IMR-90 (cell line): ENCODE results near the gene HS3ST5. TPM values are rescaled to one million over a fixed set of nuclear protein-coding genes. Genes with fewer than 3 reads are reported as not detected.

Experiments used
- ATAC-seq: fragments of 200-7000 bp; cut with Tn5 transposase; 2 replicates; pipeline ENCODE4 v1.9.1; 2020; ENCODE audit warnings: low read depth, mild to moderate bottlenecking, moderate library complexity
- BruUV-seq: library from RNA; stranded (reverse); fragments of 400-500 nt; replicated peaks from 2 replicates; lab custom pipeline; 2021; lab: Mats Ljungman, UMichigan
- CTCF ChIA-PET: fragments of 300-600 bp; formaldehyde crosslinking; extraction: SDS; loops from one replicate; lab custom pipeline; 2021; ENCODE audit warnings: antibody characterized with exemption; lab: Yijun Ruan, JAX
- POLR2A ChIA-PET: fragments of 300-600 bp; sonication (Branson Sonifier 250); formaldehyde crosslinking; loops from one replicate; lab custom pipeline; 2022; ENCODE audit warnings: antibody characterized with exemption; ENCODE audit not compliant: unreplicated experiment; lab: Charles Lee
- DNase-seq: peaks from one replicate; pipeline ENCODE4 v3.0.0; 2013
- H2AFZ ChIP-seq: replicated peaks from 2 replicates; pipeline ENCODE3; 2013; ENCODE audit warnings: low read length, mild to moderate bottlenecking; ENCODE audit not compliant: poor library complexity
- H2AK5ac ChIP-seq: 2 replicates; pipeline ENCODE4 v1.6.1; 2013; ENCODE audit warnings: low read depth, low read length, inconsistent platforms
- H2AK9ac ChIP-seq: replicated peaks from 2 replicates; pipeline ENCODE3; 2013; ENCODE audit warnings: mild to moderate bottlenecking, low read depth, low read length, moderate library complexity; ENCODE audit not compliant: poor library complexity
- H2BK120ac ChIP-seq: 2 replicates; pipeline ENCODE4 v1.6.1; 2013; ENCODE audit warnings: low read depth, low read length, inconsistent platforms
- H2BK15ac ChIP-seq: 3 replicates; pipeline ENCODE4 v1.6.1; 2013; ENCODE audit warnings: low read depth, low read length, inconsistent platforms
- H2BK20ac ChIP-seq: 2 replicates; pipeline ENCODE4 v1.6.1; 2013; ENCODE audit warnings: low read depth, mild to moderate bottlenecking, inconsistent platforms, low read length, moderate library complexity
- H2BK5ac ChIP-seq: 2 replicates; pipeline ENCODE4 v1.6.1; 2013; ENCODE audit warnings: mild to moderate bottlenecking, low read depth, low read length, inconsistent platforms; ENCODE audit not compliant: poor library complexity, severe bottlenecking
- H3K14ac ChIP-seq: replicated peaks from 2 replicates; pipeline ENCODE4 v1.6.1; 2013; ENCODE audit warnings: low read depth, low read length, inconsistent platforms
- H3K18ac ChIP-seq: 2 replicates; pipeline ENCODE4 v1.6.1; 2013; ENCODE audit warnings: low read depth, low read length, control low read depth
- H3K23ac ChIP-seq: 2 replicates; pipeline ENCODE4 v1.6.1; 2013; ENCODE audit warnings: low read depth, low read length, inconsistent platforms
- H3K27ac ChIP-seq: 2 replicates; pipeline ENCODE4 v1.5.1; 2013; ENCODE audit warnings: mild to moderate bottlenecking, control low read depth, low read length; ENCODE audit not compliant: insufficient read depth
- H3K27me3 ChIP-seq: 2 replicates; pipeline ENCODE4 v1.6.1; 2013; ENCODE audit warnings: low read length; ENCODE audit not compliant: control insufficient read depth, insufficient read depth
- H3K36me3 ChIP-seq: 2 replicates; pipeline ENCODE4 v1.6.1; 2013; ENCODE audit warnings: low read length, mixed read lengths; ENCODE audit not compliant: control insufficient read depth, insufficient read depth
- H3K4ac ChIP-seq: 2 replicates; pipeline ENCODE4 v1.6.1; 2013; ENCODE audit warnings: low read depth, low read length, inconsistent platforms
- H3K4me1 ChIP-seq: 2 replicates; pipeline ENCODE4 v1.6.1; 2013; ENCODE audit warnings: low read length, mixed read lengths; ENCODE audit not compliant: control insufficient read depth, insufficient read depth
- H3K4me2 ChIP-seq: 2 replicates; pipeline ENCODE4 v1.6.1; 2013; ENCODE audit warnings: low read depth, mild to moderate bottlenecking, control low read depth, low read length, moderate library complexity
- H3K4me3 ChIP-seq: 2 replicates; pipeline ENCODE4 v1.5.1; 2013; ENCODE audit warnings: low read depth, mild to moderate bottlenecking, control low read depth, low read length, moderate library complexity; ENCODE audit not compliant: insufficient read depth
- H3K56ac ChIP-seq: 2 replicates; pipeline ENCODE4 v1.6.1; 2013; ENCODE audit warnings: low read length, inconsistent platforms; ENCODE audit not compliant: insufficient read depth; ENCODE audit errors: extremely low read depth
- H3K79me1 ChIP-seq, 2 experiments: 2 replicates each; pipeline ENCODE4 v1.6.1; 2013; ENCODE audit warnings: low read length in 2 of 2, inconsistent platforms in 1 of 2, low read depth in 1 of 2
- H3K9ac ChIP-seq: 2 replicates; pipeline ENCODE4 v1.6.1; 2013; ENCODE audit warnings: low read depth, low read length, control low read depth
- H3K9me1 ChIP-seq: 2 replicates; pipeline ENCODE4 v1.6.1; 2013; ENCODE audit warnings: low read length, inconsistent platforms; ENCODE audit not compliant: insufficient read depth
- H3K9me3 ChIP-seq: 2 replicates; pipeline ENCODE4 v1.6.1; 2013; ENCODE audit warnings: low read length; ENCODE audit not compliant: control insufficient read depth, insufficient read depth
- H4K20me1 ChIP-seq: 2 replicates; pipeline ENCODE4 v1.6.1; 2013; ENCODE audit warnings: low read length, inconsistent platforms; ENCODE audit not compliant: insufficient read depth
- H4K5ac ChIP-seq: 2 replicates; pipeline ENCODE4 v1.6.1; 2013; ENCODE audit warnings: mild to moderate bottlenecking, low read depth, low read length, control low read depth
- H4K8ac ChIP-seq, 2 experiments: 2 replicates each; pipeline ENCODE4 v1.6.1; 2013; ENCODE audit warnings: low read depth in 2 of 2, low read length in 2 of 2, control low read depth in 1 of 2, inconsistent platforms in 1 of 2
- H4K91ac ChIP-seq: 2 replicates; pipeline ENCODE4 v1.6.1; 2013; ENCODE audit warnings: low read depth, low read length, inconsistent platforms; ENCODE audit not compliant: insufficient read depth
- FOS ChIP-seq: fragments of 150-350 bp; IDR thresholded peaks from 2 replicates; pipeline ENCODE4 v1.6.1; 2016; ENCODE audit warnings: low read depth, low read length
- POLR2A ChIP-seq: IDR thresholded peaks from 2 replicates; pipeline ENCODE4 v1.6.1; 2012; ENCODE audit warnings: mild to moderate bottlenecking, low read depth, low read length
- RCOR1 ChIP-seq: IDR thresholded peaks from 2 replicates; pipeline ENCODE4 v1.6.1; 2012; ENCODE audit warnings: mild to moderate bottlenecking, low read length, improper control_type of control experiment; ENCODE audit not compliant: insufficient replicate concordance
- RFX5 ChIP-seq: IDR thresholded peaks from 2 replicates; pipeline ENCODE4 v1.8.0; 2012; ENCODE audit warnings: low read depth, mild to moderate bottlenecking, low read length, moderate library complexity
- USF2 ChIP-seq: fragments of 150-350 bp; IDR thresholded peaks from 2 replicates; pipeline ENCODE4 v1.6.1; 2017; ENCODE audit warnings: mild to moderate bottlenecking, antibody characterized with exemption, low read length, low read depth
- WGBS, 2 experiments: methylation state at CpG; one replicate each; pipeline versions ENCODE4 v1.1.5 to v1.1.7; 2013; ENCODE audit warnings: missing lambda C conversion rate in 2 of 2; ENCODE audit not compliant: insufficient read length in 1 of 2; ENCODE audit errors: extremely low coverage in 2 of 2; 5-methylcytosine and 5-hydroxymethylcytosine counted together
- dilution Hi-C: fragments of 300-500 bp; cut with HindIII; formaldehyde crosslinking; loops from one replicate; pipeline ENCODE4 v1.14.3; 2018; ENCODE audit warnings: low sequenced_read_pairs; ENCODE audit not compliant: unreplicated experiment
- in situ Hi-C: fragments of 300-500 bp; cut with MboI; formaldehyde crosslinking; loops from 3 replicates; pipeline ENCODE4 v1.14.3; 2019; ENCODE audit warnings: low sequenced_read_pairs, inconsistent platforms, mixed read lengths
- intact Hi-C: fragments of 100-400 bp; cut with micrococcal nuclease; formaldehyde crosslinking; loops from 2 replicates; pipeline ENCODE4 v1.10.0; 2022
- polyA plus RNA-seq, 3 experiments: library from polyadenylated mRNA; depleted of rRNA; stranded (reverse); fragments of >200 nt; gene quantifications; 2 replicates each; pipeline ENCODE4 v1.2.3, GENCODE V29; 2012; ENCODE audit warnings: low replicate concordance in 1 of 3
- total RNA-seq: library from RNA; depleted of rRNA; stranded (reverse); fragments of >200 nt; gene quantifications from 2 replicates; pipeline ENCODE4 v1.2.3, GENCODE V29; 2012
- TF ChIP-seq, protein P1 (sequence below): fragments of 150-350 bp; IDR thresholded peaks from 2 replicates; pipeline ENCODE4 v1.6.1; 2016; ENCODE audit warnings: low read depth, mild to moderate bottlenecking, low read length, moderate library complexity, borderline replicate concordance

HS3ST5 gene
- total and polyA plus RNA-seq, 2 of the 4 experiments (the other 2 are of a cell fraction) = not detected

DNA sequence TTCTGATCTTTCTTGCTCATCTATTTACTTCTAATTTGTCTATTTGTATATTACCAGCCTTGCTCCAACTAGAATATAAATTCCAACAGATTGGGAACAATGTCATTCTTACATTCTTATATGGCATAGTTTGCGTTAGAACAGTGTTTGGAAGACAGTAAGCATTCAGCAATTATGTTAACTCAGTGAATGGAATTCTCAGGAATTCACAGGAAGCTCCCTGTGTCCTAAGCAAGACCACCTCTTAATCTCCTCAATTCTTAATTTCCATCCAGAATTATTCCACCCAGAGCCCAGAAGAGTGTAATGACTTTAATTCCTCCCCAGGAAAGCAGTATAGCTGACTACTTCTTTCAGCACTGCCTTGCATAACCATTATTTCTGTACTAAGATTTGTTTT, 18.2 kb upstream of the HS3ST5 start:
- H2BK120ac ChIP-seq = no peak overlapping the region
- H3K4me2 ChIP-seq = no peak overlapping the region
- POLR2A ChIA-PET = no interaction called here
- no peak overlapping the region for H2BK20ac ChIP-seq
- H4K91ac ChIP-seq = no peak overlapping the region
- H3K4ac ChIP-seq = no peak overlapping the region
- intact Hi-C loops (no loop called here), in situ Hi-C loops (no loop called here), dilution Hi-C loops (no loop called here)
- no peak overlapping the region for H4K8ac ChIP-seq
- DNase-seq = no peak
- no TSS peak for BruUV-seq
- H3K36me3 ChIP-seq = no peaks in the 10 kb centered on the region
- no peaks in the 10 kb centered on the region for H3K9me1 ChIP-seq
- ATAC-seq = no peak
- H3K56ac ChIP-seq = no peak overlapping the region
- no peak overlapping the region for H2AK9ac ChIP-seq
- H2AK5ac ChIP-seq = no peak overlapping the region
- no peaks in the 10 kb centered on the region for H4K20me1 ChIP-seq
- H2AFZ ChIP-seq = no peak overlapping the region
- H2BK15ac ChIP-seq = no peak overlapping the region
- H4K5ac ChIP-seq = no peak overlapping the region
- H3K4me1 ChIP-seq = no peaks in the 10 kb centered on the region
- H3K27me3 ChIP-seq = no peaks in the 10 kb centered on the region
- no peak overlapping the region for H2BK5ac ChIP-seq
- no peak overlapping the region for H3K23ac ChIP-seq
- no peak overlapping the region for H3K4me3 ChIP-seq
- H3K27ac ChIP-seq = no peak overlapping the region
- H3K14ac ChIP-seq = no peak overlapping the region
- CTCF ChIA-PET = no interaction called here
- H3K18ac ChIP-seq = no peak overlapping the region
- TF ChIP-seq USF2 (no peak), RCOR1 (no peak), RFX5 (no peak), FOS (no peak), POLR2A (no peak)
- TF ChIP-seq, protein P1, sequence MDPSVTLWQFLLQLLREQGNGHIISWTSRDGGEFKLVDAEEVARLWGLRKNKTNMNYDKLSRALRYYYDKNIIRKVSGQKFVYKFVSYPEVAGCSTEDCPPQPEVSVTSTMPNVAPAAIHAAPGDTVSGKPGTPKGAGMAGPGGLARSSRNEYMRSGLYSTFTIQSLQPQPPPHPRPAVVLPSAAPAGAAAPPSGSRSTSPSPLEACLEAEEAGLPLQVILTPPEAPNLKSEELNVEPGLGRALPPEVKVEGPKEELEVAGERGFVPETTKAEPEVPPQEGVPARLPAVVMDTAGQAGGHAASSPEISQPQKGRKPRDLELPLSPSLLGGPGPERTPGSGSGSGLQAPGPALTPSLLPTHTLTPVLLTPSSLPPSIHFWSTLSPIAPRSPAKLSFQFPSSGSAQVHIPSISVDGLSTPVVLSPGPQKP = no peak
- no CpG with 5 or more reads among the region's 1 CpG for WGBS, 2 experiments
- no peaks in the 10 kb centered on the region for H3K79me1 ChIP-seq
- no peak overlapping the region for H3K9ac ChIP-seq
- H3K9me3 ChIP-seq = no peaks in the 10 kb centered on the region
